ENCODE results near the gene PAPOLB. TPM values are rescaled to one million over a fixed set of nuclear protein-coding genes. Genes with fewer than 3 reads are reported as not detected.

PAPOLB gene
- total RNA-seq, 2 experiments from 2014 or later = not detected

- H3K4me1 Mint-ChIP-seq (ENCODE audit: low read depth) = peaks cover 5% of the 10 kb centered on the region
These were observed 29.1 kb downstream of the PAPOLB start for GRCh38 chr7:4832711-4833110.

GRCh38 chr7:4831723-4832495 is 29.9 kb downstream of the PAPOLB start:
- Mint-ChIP-seq H3K9me3 (no peaks in the 10 kb centered on the region), H3K27me3 (peaks cover under 1% of the 10 kb centered on the region), H3K4me1 (ENCODE audit: low read depth) (peaks cover 5% of the 10 kb centered on the region), H3K27ac (no peak overlapping the region), H3K4me3 (no peak overlapping the region), H3K36me3 (ENCODE audit: low read depth) (no peaks in the 10 kb centered on the region)
- intact Hi-C loops (cut with DNase I, micrococcal nuclease) = loop anchor here in 1 of 2 experiments (2.0 kb wide), 1 partner anchor 253 kb away; no protein-coding TSS in a partner anchor
- CTCF ChIA-PET = no interaction called here
- no peaks in the 10 kb centered on the region for H3K27me3 ChIP-seq (ENCODE audit: control insufficient read depth in 1 of 2, insufficient read depth in 2 of 2, low read length in 2 of 2)
- POLR2A ChIA-PET = no interaction called here
- no peak for DNase-seq
- no peak for ATAC-seq (ENCODE audit: poor library complexity)
- no peak overlapping the region for H3K4me3 ChIP-seq (ENCODE audit: low read length)
- H3K9me3 ChIP-seq (ENCODE audit: control insufficient read depth in 1 of 2, insufficient read depth in 1 of 2, low read length in 2 of 2) = peaks cover 0 to 3% of the 10 kb centered on the region in 2 experiments
- H3K36me3 ChIP-seq (ENCODE audit: insufficient read depth, low read length) = no peaks in the 10 kb centered on the region
- H3K4me1 ChIP-seq (ENCODE audit: insufficient read depth, low read length) = peaks cover 4% of the 10 kb centered on the region
- TF ChIP-seq, protein P1, sequence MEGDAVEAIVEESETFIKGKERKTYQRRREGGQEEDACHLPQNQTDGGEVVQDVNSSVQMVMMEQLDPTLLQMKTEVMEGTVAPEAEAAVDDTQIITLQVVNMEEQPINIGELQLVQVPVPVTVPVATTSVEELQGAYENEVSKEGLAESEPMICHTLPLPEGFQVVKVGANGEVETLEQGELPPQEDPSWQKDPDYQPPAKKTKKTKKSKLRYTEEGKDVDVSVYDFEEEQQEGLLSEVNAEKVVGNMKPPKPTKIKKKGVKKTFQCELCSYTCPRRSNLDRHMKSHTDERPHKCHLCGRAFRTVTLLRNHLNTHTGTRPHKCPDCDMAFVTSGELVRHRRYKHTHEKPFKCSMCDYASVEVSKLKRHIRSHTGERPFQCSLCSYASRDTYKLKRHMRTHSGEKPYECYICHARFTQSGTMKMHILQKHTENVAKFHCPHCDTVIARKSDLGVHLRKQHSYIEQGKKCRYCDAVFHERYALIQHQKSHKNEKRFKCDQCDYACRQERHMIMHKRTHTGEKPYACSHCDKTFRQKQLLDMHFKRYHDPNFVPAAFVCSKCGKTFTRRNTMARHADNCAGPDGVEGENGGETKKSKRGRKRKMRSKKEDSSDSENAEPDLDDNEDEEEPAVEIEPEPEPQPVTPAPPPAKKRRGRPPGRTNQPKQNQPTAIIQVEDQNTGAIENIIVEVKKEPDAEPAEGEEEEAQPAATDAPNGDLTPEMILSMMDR (IDR thresholded peaks at IDR 0.05) = no peak
- H3K27ac ChIP-seq (ENCODE audit: low read depth in 1 of 2, low read length in 2 of 2) = no peak overlapping the region

More at GRCh38 chr7:4832711-4833110, 29.1 kb downstream of the PAPOLB start:
- peaks cover 4% of the 10 kb centered on the region for H3K4me1 ChIP-seq (ENCODE audit: insufficient read depth, low read length)
- no peak overlapping the region for H3K27ac Mint-ChIP-seq
- CTCF ChIA-PET = no interaction called here
- TF ChIP-seq, protein P1 (IDR thresholded peaks at IDR 0.05) = no peak
- H3K4me3 ChIP-seq (ENCODE audit: low read length) = no peak overlapping the region
- peaks cover 0 to 3% of the 10 kb centered on the region in 2 experiments for H3K9me3 ChIP-seq (ENCODE audit: control insufficient read depth in 1 of 2, insufficient read depth in 1 of 2, low read length in 2 of 2)
- ATAC-seq (ENCODE audit: poor library complexity) (no peak), DNase-seq (no peak)
- no peak overlapping the region for H3K27ac ChIP-seq (ENCODE audit: low read depth in 1 of 2, low read length in 2 of 2)
- H3K36me3 Mint-ChIP-seq (ENCODE audit: low read depth) = no peaks in the 10 kb centered on the region
- no peak overlapping the region for H3K4me3 Mint-ChIP-seq
- no peaks in the 10 kb centered on the region for H3K27me3 Mint-ChIP-seq
- intact Hi-C loops (cut with DNase I, micrococcal nuclease) = no loop called here
- no peaks in the 10 kb centered on the region for H3K36me3 ChIP-seq (ENCODE audit: insufficient read depth, low read length)
- no peaks in the 10 kb centered on the region for H3K27me3 ChIP-seq (ENCODE audit: control insufficient read depth in 1 of 2, insufficient read depth in 2 of 2, low read length in 2 of 2)
- POLR2A ChIA-PET = no interaction called here
- H3K9me3 Mint-ChIP-seq = no peaks in the 10 kb centered on the region

- intact Hi-C loops (cut with DNase I, micrococcal nuclease) = loop anchor here (1.0 to 2.0 kb wide), 3 partner anchors 255 to 344 kb away; no protein-coding TSS in a partner anchor
- DNase-seq (peak; percentile 18 to 77 (median 42)), ATAC-seq (ENCODE audit: poor library complexity) (peak; percentile 89)
- CTCF ChIA-PET = interaction anchor here (0.7 kb wide), 1 partner anchor 257 kb away, joined by 3 read pairs; no protein-coding TSS in a partner anchor
- POLR2A ChIA-PET = no interaction called here
- Mint-ChIP-seq H3K36me3 (ENCODE audit: low read depth) (no peaks in the 10 kb centered on the region), H3K4me3 (no peak overlapping the region), H3K4me1 (ENCODE audit: low read depth) (peaks cover 5% of the 10 kb centered on the region), H3K9me3 (no peaks in the 10 kb centered on the region), H3K27me3 (peaks cover 3% of the 10 kb centered on the region), H3K27ac (no peak overlapping the region)
- H3K36me3 ChIP-seq (ENCODE audit: insufficient read depth, low read length) = no peaks in the 10 kb centered on the region
- no peak overlapping the region for H3K27ac ChIP-seq (ENCODE audit: low read depth in 1 of 2, low read length in 2 of 2)
- TF ChIP-seq, protein P1 (IDR thresholded peaks at IDR 0.05) = peak; percentile 71
- peaks cover 0 to 3% of the 10 kb centered on the region in 2 experiments for H3K9me3 ChIP-seq (ENCODE audit: control insufficient read depth in 1 of 2, insufficient read depth in 1 of 2, low read length in 2 of 2)
- H3K27me3 ChIP-seq (ENCODE audit: control insufficient read depth in 1 of 2, insufficient read depth in 2 of 2, low read length in 2 of 2) = no peaks in the 10 kb centered on the region
- no peak overlapping the region for H3K4me3 ChIP-seq (ENCODE audit: low read length)
- H3K4me1 ChIP-seq (ENCODE audit: insufficient read depth, low read length) = peaks cover 4% of the 10 kb centered on the region
These were observed 31.7 kb downstream of the PAPOLB start for GRCh38 chr7:4830176-4830575.

All from CD4-positive, alpha-beta T cell (primary cell).